HepG2 (cell line): Measurements from ENCODE around the gene ABL2.

ENCODE experiments used
- ARNT ChIP-seq: fragments of 450-650 bp; IDR thresholded peaks from 2 replicates; pipeline ENCODE4 v1.6.1; 2017
- ELF4 ChIP-seq: sonication (generic); formaldehyde crosslinking; IDR thresholded peaks from 2 replicates; pipeline ENCODE4 v1.5.0; 2020; ENCODE audit warnings: missing genetic modification reagents, mild to moderate bottlenecking, moderate library complexity, borderline replicate concordance
- IRX3 ChIP-seq: sonication (generic); formaldehyde crosslinking; IDR thresholded peaks from 2 replicates; pipeline ENCODE4 v1.8.1; 2023; ENCODE audit warnings: mild to moderate bottlenecking, low read depth, missing genetic modification reagents, borderline replicate concordance
- POLR2A ChIP-seq, 2 experiments: IDR thresholded peaks; 2 replicates each; pipeline ENCODE4 v1.6.1; 2011; ENCODE audit warnings: low read depth in 2 of 2, low read length in 2 of 2, mild to moderate bottlenecking in 1 of 2, moderate library complexity in 1 of 2; ENCODE audit not compliant: insufficient read depth in 1 of 2
- RAD21 ChIP-seq: fragments of 450-650 bp; formaldehyde crosslinking; IDR thresholded peaks from 2 replicates; pipeline ENCODE4 v1.5.0; 2020; ENCODE audit warnings: mild to moderate bottlenecking
- REXO4 ChIP-seq: sonication (generic); formaldehyde crosslinking; IDR thresholded peaks from 2 replicates; pipeline ENCODE4 v1.8.0; 2022; ENCODE audit warnings: missing genetic modification reagents, mild to moderate bottlenecking, borderline replicate concordance
- TCF12 ChIP-seq, 2 experiments: fragments of 450-650 bp in 1 of 2; sonication (generic) in 1 of 2; formaldehyde crosslinking in 1 of 2; IDR thresholded peaks; 2 replicates each; pipeline versions ENCODE4 v1.6.1 to v1.8.0; 2017 to 2022; ENCODE audit warnings: antibody characterized with exemption in 1 of 2, mild to moderate bottlenecking in 1 of 2, missing genetic modification reagents in 1 of 2, moderate library complexity in 1 of 2
- TOE1 ChIP-seq: sonication (generic); formaldehyde crosslinking; IDR thresholded peaks from 2 replicates; pipeline ENCODE4 v1.4.0; 2020; ENCODE audit warnings: mild to moderate bottlenecking, missing genetic modification reagents
- TF ChIP-seq, protein P1 (sequence below): sonication (generic); formaldehyde crosslinking; IDR thresholded peaks from 2 replicates; pipeline ENCODE4 v1.5.0; 2020; ENCODE audit warnings: missing genetic modification reagents
- TF ChIP-seq, protein P2 (sequence below): sonication (generic); formaldehyde crosslinking; IDR thresholded peaks from 2 replicates; pipeline ENCODE4 v1.5.0; 2020; ENCODE audit warnings: mild to moderate bottlenecking, missing genetic modification reagents, moderate library complexity

DNA sequence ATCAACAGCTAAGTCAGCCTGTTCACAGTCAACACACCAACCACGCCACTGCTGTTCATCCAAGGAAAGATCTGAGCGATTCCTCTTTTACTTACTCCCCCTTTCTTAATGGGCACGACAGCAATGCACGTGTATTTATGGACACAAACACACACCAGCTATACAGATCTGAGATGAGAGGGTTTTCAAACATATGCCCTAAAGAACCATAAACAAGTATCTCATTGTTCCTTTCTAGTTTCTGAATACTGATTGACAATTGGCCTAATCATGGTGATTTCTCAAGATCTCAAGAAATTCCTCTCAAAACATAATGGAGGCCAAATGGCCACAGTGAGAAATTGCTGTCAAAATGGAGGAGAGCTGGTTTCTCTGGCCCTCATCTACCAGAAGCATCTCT, 129.6 kb downstream of the ABL2 start:
- TF ChIP-seq IRX3 (CRISPR knock-in tag): no peak
- no peak for TF ChIP-seq REXO4 (CRISPR knock-in tag)
- no peak for TF ChIP-seq RAD21 (CRISPR knock-in tag)
- TF ChIP-seq, protein P1, sequence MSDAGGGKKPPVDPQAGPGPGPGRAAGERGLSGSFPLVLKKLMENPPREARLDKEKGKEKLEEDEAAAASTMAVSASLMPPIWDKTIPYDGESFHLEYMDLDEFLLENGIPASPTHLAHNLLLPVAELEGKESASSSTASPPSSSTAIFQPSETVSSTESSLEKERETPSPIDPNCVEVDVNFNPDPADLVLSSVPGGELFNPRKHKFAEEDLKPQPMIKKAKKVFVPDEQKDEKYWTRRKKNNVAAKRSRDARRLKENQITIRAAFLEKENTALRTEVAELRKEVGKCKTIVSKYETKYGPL: no peak
- TF ChIP-seq ARNT: no peak
- TF ChIP-seq, protein P2, sequence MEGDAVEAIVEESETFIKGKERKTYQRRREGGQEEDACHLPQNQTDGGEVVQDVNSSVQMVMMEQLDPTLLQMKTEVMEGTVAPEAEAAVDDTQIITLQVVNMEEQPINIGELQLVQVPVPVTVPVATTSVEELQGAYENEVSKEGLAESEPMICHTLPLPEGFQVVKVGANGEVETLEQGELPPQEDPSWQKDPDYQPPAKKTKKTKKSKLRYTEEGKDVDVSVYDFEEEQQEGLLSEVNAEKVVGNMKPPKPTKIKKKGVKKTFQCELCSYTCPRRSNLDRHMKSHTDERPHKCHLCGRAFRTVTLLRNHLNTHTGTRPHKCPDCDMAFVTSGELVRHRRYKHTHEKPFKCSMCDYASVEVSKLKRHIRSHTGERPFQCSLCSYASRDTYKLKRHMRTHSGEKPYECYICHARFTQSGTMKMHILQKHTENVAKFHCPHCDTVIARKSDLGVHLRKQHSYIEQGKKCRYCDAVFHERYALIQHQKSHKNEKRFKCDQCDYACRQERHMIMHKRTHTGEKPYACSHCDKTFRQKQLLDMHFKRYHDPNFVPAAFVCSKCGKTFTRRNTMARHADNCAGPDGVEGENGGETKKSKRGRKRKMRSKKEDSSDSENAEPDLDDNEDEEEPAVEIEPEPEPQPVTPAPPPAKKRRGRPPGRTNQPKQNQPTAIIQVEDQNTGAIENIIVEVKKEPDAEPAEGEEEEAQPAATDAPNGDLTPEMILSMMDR (CRISPR knock-in tag): no peak
- no peak for TF ChIP-seq POLR2A (IDR thresholded peaks at IDR 0.05; ENCODE audit: insufficient read depth in 1 of 2, low read depth in 2 of 2, low read length in 2 of 2)
- TF ChIP-seq TOE1 (CRISPR knock-in tag): no peak
- TF ChIP-seq ELF4 (CRISPR knock-in tag): no peak
- no peak for TF ChIP-seq TCF12 (IDR thresholded peaks at IDR 0.05)
- TF ChIP-seq TCF12 (CRISPR knock-in tag; IDR thresholded peaks at IDR 0.05): no peak
